LNCaP clone FGC (cell line): ENCODE data around the gene OTOG.

Experiments used
- DNase-seq: peaks from one replicate; pipeline ENCODE4 v3.0.0-alpha.2; 2011; ENCODE audit warnings: low read depth
- H3K4me3 ChIP-seq: 2 replicates; pipeline ENCODE4 v1.5.1; 2011; ENCODE audit warnings: mild to moderate bottlenecking, low read depth, low read length, control low read depth
- CTCF ChIP-seq: IDR thresholded peaks from 2 replicates; pipeline ENCODE4 v1.5.1; 2012; ENCODE audit warnings: mild to moderate bottlenecking; ENCODE audit not compliant: control insufficient read depth, insufficient read depth; ENCODE audit errors: extremely low read depth

OTOG gene

GRCh38 chr11:17547051-17547577 is at the start of gene OTOG:
Gene OTOG (plus strand): TSS chr11:17547259. CDS start chr11:17547373, 114 bp downstream.
- no peak for DNase-seq
- no peak within 1 kb of the TSS for H3K4me3 ChIP-seq
- no peak for TF ChIP-seq CTCF

DNA sequence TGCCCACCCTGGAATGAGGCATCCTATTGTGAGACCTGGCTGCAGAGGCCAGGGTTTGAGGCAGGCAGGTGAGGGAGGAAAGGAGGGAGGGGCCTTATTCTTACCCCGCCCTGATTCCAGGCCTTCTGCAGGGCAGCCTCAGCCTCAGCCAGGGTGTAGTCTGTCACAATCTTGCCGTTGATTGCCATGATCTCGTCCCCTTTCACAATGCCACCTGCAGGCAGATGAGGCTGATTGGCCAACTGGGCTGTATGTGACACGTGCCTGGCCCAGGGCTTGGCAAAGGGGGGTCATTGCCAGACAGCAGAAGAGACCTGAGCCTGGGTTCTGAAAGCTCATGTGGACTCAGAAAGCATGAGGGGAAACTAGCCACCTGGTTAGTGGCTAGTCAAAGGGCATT is 49.0 kb upstream of the OTOG start:
- no peak for TF ChIP-seq CTCF
- no peak for DNase-seq
- no peak overlapping the region for H3K4me3 ChIP-seq

GRCh38 chr11:17498475-17498874 is 48.6 kb upstream of the OTOG start:
- peak; percentile 41 for TF ChIP-seq CTCF
- no peak overlapping the region for H3K4me3 ChIP-seq

DNA sequence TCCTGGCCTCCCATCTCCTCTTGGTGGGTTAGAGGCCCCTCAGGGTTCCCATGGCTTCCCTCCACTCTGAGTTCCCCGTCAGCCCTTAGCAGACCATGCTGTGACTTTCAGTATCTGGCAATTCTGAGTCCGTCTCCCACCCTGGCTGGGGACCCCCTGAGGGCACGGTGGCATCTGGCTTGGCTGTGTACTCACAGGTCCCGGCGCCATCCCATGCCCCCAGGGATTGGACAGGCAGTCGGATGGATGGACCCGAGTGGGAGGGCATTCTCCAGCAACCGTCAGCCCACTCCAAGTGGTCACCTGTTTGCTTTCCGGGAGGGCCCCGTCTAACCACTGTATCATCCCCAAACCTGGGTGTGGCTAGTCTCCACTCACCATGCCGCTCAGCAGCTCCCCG is 46.4 kb upstream of the OTOG start:
- DNase-seq: no peak
- H3K4me3 ChIP-seq: no peak overlapping the region
- TF ChIP-seq CTCF: no peak

More at GRCh38 chr11:17498475-17498874, 48.6 kb upstream of the OTOG start:
- no peak for DNase-seq

- TF ChIP-seq CTCF: no peak
- no peak overlapping the region for H3K4me3 ChIP-seq
- DNase-seq: no peak
Measured at GRCh38 chr11:17502630-17503029, 44.4 kb upstream of the OTOG start.

DNA sequence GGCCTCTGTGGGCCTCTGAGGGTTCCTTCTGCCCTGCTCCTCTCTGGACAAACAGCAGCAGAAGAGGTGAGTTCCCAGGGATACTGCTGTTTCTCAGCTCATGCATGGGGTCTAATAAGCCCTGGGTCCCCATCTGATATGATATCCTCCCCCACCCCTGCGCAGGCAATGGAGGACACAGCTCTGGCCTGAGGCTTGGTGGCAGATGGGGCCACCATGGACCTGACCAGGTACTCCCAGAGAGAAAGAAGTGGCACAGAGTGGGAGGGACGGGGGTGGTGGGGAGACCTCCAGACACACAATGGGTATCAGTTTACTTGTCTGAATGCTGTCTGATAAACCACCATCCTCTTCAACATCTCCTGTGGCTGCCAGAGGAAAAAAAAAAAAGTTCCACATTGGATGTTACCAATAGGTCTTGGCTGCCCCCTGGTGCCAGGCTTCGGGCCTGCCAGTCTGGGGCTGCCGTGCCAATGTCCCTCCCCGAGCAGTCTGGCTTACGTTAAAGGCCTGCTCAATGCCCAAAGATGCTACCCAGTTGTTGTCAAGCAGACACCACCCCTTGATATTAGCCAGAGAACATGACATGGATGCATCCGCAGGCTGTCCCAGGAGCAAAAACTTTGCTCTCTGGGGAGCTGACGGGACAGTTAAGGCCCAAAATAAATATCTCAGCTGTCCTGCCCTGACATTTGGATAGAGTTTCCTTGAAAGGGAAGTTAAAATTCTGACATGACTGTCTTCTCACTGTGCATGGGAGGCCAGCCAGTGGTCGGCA is 42.5 kb upstream of the OTOG start:
- peak; percentile 96 for TF ChIP-seq CTCF
- H3K4me3 ChIP-seq: no peak overlapping the region
- DNase-seq: peak; percentile 38
